Vagina (tissue), 2 donors: ENCODE measurements around the gene AZIN2.

Source experiments
- POLR2A ChIP-seq, 2 donors: fragments of 450-650 bp; IDR thresholded peaks; one replicate each; pipeline ENCODE4 v1.6.1; 2017; ENCODE audit warnings: antibody characterized with exemption in 2 of 2, mild to moderate bottlenecking in 2 of 2, moderate library complexity in 2 of 2
- TF ChIP-seq, protein P1 (sequence below), 3 experiments: fragments of 450-650 bp in 2 of 3; fragments of 200-600 bp in 1 of 3; sonication (generic) in 1 of 3; IDR thresholded peaks; one replicate each; pipeline ENCODE4 v1.5.1; 2017 to 2019; ENCODE audit warnings: antibody characterized with exemption in 3 of 3, mild to moderate bottlenecking in 2 of 3, moderate library complexity in 2 of 3

DNA sequence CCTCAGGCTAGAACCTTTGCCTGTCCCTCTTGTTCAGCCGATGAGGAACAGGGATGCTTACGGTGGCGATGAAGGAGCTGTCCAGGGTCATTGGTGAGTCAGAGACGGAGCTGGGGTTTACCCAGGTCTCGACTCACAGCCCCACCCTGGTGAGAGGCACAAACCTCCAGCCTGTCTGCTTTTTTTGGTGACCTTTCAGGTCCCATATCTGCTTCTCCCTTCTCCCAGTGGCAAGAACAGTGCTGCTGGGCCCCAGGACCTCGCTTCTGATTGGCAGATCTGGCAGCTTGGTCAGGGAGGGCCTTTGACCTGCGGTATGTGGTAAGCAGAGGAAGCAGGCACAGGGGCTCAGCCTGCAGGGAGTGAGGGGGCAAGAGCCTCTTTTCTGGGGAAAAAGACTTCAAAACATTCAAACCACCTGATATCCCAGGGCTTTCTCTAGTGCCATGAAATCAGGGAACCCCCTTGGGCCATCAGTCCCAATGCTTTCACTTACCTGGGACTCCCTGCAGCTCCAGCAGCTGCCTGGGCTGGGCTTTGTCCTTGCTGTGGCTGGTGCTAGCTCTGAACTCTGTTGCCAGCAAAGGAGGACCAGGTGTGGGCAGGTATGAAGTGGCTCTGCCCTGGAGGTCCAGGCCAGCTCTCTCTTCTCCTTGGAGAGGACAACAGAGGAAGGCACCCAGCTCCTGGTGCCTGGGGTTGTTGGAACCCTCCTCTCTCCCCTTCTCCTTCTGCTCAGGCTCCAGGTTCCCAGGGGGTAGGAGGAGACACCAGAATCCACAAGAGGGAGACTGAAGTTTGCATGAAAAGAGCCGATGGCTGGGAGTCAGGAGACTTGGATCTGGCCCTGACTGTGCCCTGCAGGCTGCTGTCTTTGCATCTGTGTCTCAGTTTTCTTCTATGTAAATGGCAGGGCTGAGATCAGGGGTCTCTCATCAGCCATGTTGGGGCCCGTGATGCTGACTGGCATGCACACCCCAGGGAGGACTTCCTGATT lies 59.5 kb downstream of the AZIN2 start:
- no peak for TF ChIP-seq POLR2A (IDR thresholded peaks at IDR 0.05)
- TF ChIP-seq, protein P1, sequence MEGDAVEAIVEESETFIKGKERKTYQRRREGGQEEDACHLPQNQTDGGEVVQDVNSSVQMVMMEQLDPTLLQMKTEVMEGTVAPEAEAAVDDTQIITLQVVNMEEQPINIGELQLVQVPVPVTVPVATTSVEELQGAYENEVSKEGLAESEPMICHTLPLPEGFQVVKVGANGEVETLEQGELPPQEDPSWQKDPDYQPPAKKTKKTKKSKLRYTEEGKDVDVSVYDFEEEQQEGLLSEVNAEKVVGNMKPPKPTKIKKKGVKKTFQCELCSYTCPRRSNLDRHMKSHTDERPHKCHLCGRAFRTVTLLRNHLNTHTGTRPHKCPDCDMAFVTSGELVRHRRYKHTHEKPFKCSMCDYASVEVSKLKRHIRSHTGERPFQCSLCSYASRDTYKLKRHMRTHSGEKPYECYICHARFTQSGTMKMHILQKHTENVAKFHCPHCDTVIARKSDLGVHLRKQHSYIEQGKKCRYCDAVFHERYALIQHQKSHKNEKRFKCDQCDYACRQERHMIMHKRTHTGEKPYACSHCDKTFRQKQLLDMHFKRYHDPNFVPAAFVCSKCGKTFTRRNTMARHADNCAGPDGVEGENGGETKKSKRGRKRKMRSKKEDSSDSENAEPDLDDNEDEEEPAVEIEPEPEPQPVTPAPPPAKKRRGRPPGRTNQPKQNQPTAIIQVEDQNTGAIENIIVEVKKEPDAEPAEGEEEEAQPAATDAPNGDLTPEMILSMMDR (IDR thresholded peaks at IDR 0.05) = no peak
